K562 (cell line): ENCODE results near the gene GUCA1A. TPM values are rescaled to one million over a fixed set of nuclear protein-coding genes. Genes with fewer than 3 reads are reported as not detected.

Experiments used
- BRD9 ChIP-seq: fragments of 450-650 bp; IDR thresholded peaks from 2 replicates; pipeline ENCODE4 v1.6.1; 2018; ENCODE audit warnings: low read depth; ENCODE audit not compliant: partially characterized antibody
- CBX1 ChIP-seq: sonication (generic); IDR thresholded peaks from 2 replicates; pipeline ENCODE4 v1.6.1; 2016; ENCODE audit warnings: antibody characterized with exemption, low read depth, mild to moderate bottlenecking
- CBX2 ChIP-seq: fragments of 200-600 bp; sonication (generic); IDR thresholded peaks from one replicate; pipeline ENCODE4 v1.6.1; 2012; ENCODE audit warnings: mild to moderate bottlenecking, low read length, inconsistent platforms; ENCODE audit not compliant: insufficient read depth, poor library complexity, severe bottlenecking
- COPS2 ChIP-seq: fragments of 450-650 bp; conservative IDR thresholded peaks from 2 replicates; pipeline ENCODE4 v1.6.1; 2016; ENCODE audit warnings: mild to moderate bottlenecking, moderate library complexity
- ERF ChIP-seq: fragments of 450-650 bp; formaldehyde crosslinking; IDR thresholded peaks from 2 replicates; pipeline ENCODE4 v1.4.0; 2020; ENCODE audit warnings: mild to moderate bottlenecking, mixed read lengths
- EWSR1 ChIP-seq: fragments of 450-650 bp; IDR thresholded peaks from 2 replicates; pipeline ENCODE4 v1.6.1; 2018; ENCODE audit warnings: borderline replicate concordance, mild to moderate bottlenecking, low read depth, moderate library complexity; ENCODE audit not compliant: partially characterized antibody
- FOXM1 ChIP-seq, 2 experiments: fragments of 450-650 bp in 1 of 2; sonication (generic) in 1 of 2; formaldehyde crosslinking in 1 of 2; IDR thresholded peaks; 2 replicates each; pipeline versions ENCODE4 v1.6.1 to v1.9.0; 2017 to 2022; ENCODE audit warnings: low read depth in 2 of 2, mild to moderate bottlenecking in 2 of 2, missing genetic modification reagents in 1 of 2, moderate library complexity in 1 of 2
- FOXO4 ChIP-seq: fragments of 450-650 bp; formaldehyde crosslinking; IDR thresholded peaks from 2 replicates; pipeline ENCODE4 v1.4.0; 2020; ENCODE audit warnings: mild to moderate bottlenecking, moderate library complexity
- GATAD2B ChIP-seq: fragments of 450-650 bp; IDR thresholded peaks from 2 replicates; pipeline ENCODE4 v1.6.1; 2017; ENCODE audit warnings: mild to moderate bottlenecking, borderline replicate concordance
- GTF2F1 ChIP-seq: IDR thresholded peaks from 2 replicates; pipeline ENCODE4 v1.6.1; 2011; ENCODE audit warnings: low read depth, low read length, improper control_type of control experiment
- ID3 ChIP-seq, 2 experiments: fragments of 250-450 bp in 1 of 2; fragments of 450-650 bp in 1 of 2; sonication (Bioruptor Pico) in 1 of 2; IDR thresholded peaks; 2 replicates each; pipeline versions ENCODE4 v1.6.1 to v1.8.0; 2016 to 2021; ENCODE audit warnings: mild to moderate bottlenecking in 2 of 2, moderate library complexity in 2 of 2, missing compliant biosample characterization in 1 of 2, missing genetic modification characterization in 1 of 2
- KDM5B ChIP-seq: fragments of 200-600 bp; sonication (generic); IDR thresholded peaks from 2 replicates; pipeline ENCODE4 v1.6.1; 2012; ENCODE audit warnings: low read depth, mild to moderate bottlenecking, moderate library complexity, low read length, control low read depth, inconsistent platforms; ENCODE audit not compliant: insufficient replicate concordance
- NFE2 ChIP-seq: IDR thresholded peaks from 2 replicates; pipeline ENCODE4 v1.6.1; 2014; ENCODE audit warnings: antibody characterized with exemption, low read depth
- NFIX ChIP-seq: fragments of 250-450 bp; sonication (Bioruptor Pico); IDR thresholded peaks from 2 replicates; pipeline ENCODE4 v1.4.0; 2020; ENCODE audit warnings: low read depth, mild to moderate bottlenecking, moderate library complexity
- PHB2 ChIP-seq: fragments of 450-650 bp; IDR thresholded peaks from 2 replicates; pipeline ENCODE4 v1.6.1; 2017; ENCODE audit warnings: low read depth
- PHF21A ChIP-seq: fragments of 450-650 bp; IDR thresholded peaks from 2 replicates; pipeline ENCODE4 v1.6.1; 2017; ENCODE audit warnings: low read depth, borderline replicate concordance
- POLR2G ChIP-seq: fragments of 200-400 bp; formaldehyde crosslinking; IDR thresholded peaks from 2 replicates; pipeline ENCODE4 v1.6.1; 2017; ENCODE audit warnings: low read depth, mild to moderate bottlenecking, antibody characterized with exemption, low read length, moderate library complexity
- PRMT5 ChIP-seq: sonication (generic); formaldehyde crosslinking; IDR thresholded peaks from 2 replicates; pipeline ENCODE4 v1.5.0; 2020; ENCODE audit warnings: missing genetic modification reagents
- SAFB2 ChIP-seq: fragments of 200-400 bp; formaldehyde crosslinking; IDR thresholded peaks from 2 replicates; pipeline ENCODE4 v1.6.1; 2018; ENCODE audit warnings: borderline replicate concordance, low read length, low read depth, moderate library complexity; ENCODE audit not compliant: severe bottlenecking
- SMARCA5 ChIP-seq: fragments of 450-650 bp; IDR thresholded peaks from 2 replicates; pipeline ENCODE4 v1.6.1; 2016
- TARDBP ChIP-seq: fragments of 450-650 bp; IDR thresholded peaks from 2 replicates; pipeline ENCODE4 v1.6.1; 2016
- THAP7 ChIP-seq: fragments of 250-450 bp; sonication (Bioruptor Pico); IDR thresholded peaks from 2 replicates; pipeline ENCODE4 v1.5.0; 2021
- ZEB2 ChIP-seq: fragments of 450-650 bp; IDR thresholded peaks from 2 replicates; pipeline ENCODE4 v1.6.1; 2016
- ZFP1 ChIP-seq: fragments of 450-650 bp; formaldehyde crosslinking; IDR thresholded peaks from 2 replicates; pipeline ENCODE4 v1.4.0; 2020; ENCODE audit warnings: mild to moderate bottlenecking, mixed read lengths
- ZNF696 ChIP-seq: fragments of 250-450 bp; sonication (Bioruptor Pico); conservative IDR thresholded peaks from 2 replicates; pipeline ENCODE4 v1.4.0; 2020; ENCODE audit warnings: mild to moderate bottlenecking, moderate library complexity
- polyA plus RNA-seq, 8 experiments: library from polyadenylated mRNA; depleted of rRNA in 4 of 8; stranded (reverse) in 5 of 8; unstranded in 3 of 8; fragments of >200 nt; fragmentation: Nextera tagmentation in 2 of 8; fragmentation: Illumina TruSeq in 1 of 8; extraction: Ambion mirVana in 2 of 8; extraction: Trizol in 1 of 8; gene quantifications; 2 replicates each; pipeline versions ENCODE4 v1.2.1 to v1.2.3, GENCODE V29; 2011 to 2014; ENCODE audit warnings: inconsistent platforms in 1 of 8, missing spikeins in 1 of 8
- total RNA-seq, 7 experiments: library from RNA; depleted of rRNA in 6 of 7; stranded (reverse); fragments of >200 nt in 6 of 7; fragmentation: Illumina TruSeq in 2 of 7; extraction: Trizol in 2 of 7; gene quantifications; 2 replicates each; pipeline versions ENCODE4 v1.2.1 to v1.2.3, GENCODE V29; 2011 to 2021; ENCODE audit warnings: low replicate concordance in 1 of 7

Gene GUCA1A
- total and polyA plus RNA-seq, 9 of the 15 experiments (the other 6 are each of a cell fraction or from before 2014, with no cell fraction given): not detected

- no peak for TF ChIP-seq SAFB2
- TF ChIP-seq COPS2: no peak
- TF ChIP-seq SMARCA5: peak; percentile 93
- TF ChIP-seq KDM5B: no peak
- TF ChIP-seq POLR2G: no peak
- TF ChIP-seq ZFP1 (CRISPR knock-in tag): no peak
- TF ChIP-seq ID3 (CRISPR knock-in tag; IDR thresholded peaks at IDR 0.05): no peak
- TF ChIP-seq ID3 (tag; IDR thresholded peaks at IDR 0.05): peak; percentile 92
- no peak for TF ChIP-seq THAP7
- peak; percentile 99 for TF ChIP-seq ZEB2
- TF ChIP-seq GATAD2B: peak; percentile 71
- no peak for TF ChIP-seq EWSR1
- TF ChIP-seq CBX1: no peak
- TF ChIP-seq CBX2: no peak
- TF ChIP-seq TARDBP: peak; percentile 64; the same call in 1 of the 2 replicates
- TF ChIP-seq GTF2F1: 0 out of 2 replicates have a peak, but pooled peaks have one; percentile 24
- no peak for TF ChIP-seq PHF21A
- TF ChIP-seq ERF (CRISPR knock-in tag): no peak
- no peak for TF ChIP-seq PRMT5 (CRISPR knock-in tag)
- TF ChIP-seq NFIX (CRISPR knock-in tag): no peak
- TF ChIP-seq BRD9: peak; percentile 93
- peak; percentile 99 for TF ChIP-seq PHB2
- no peak for TF ChIP-seq FOXO4 (CRISPR knock-in tag)
- peak; percentile 45 for TF ChIP-seq NFE2
- TF ChIP-seq ZNF696 (CRISPR knock-in tag): no peak
- peak; percentile 97 for TF ChIP-seq FOXM1 (IDR thresholded peaks at IDR 0.05; ENCODE audit: low read depth)
- no peak for TF ChIP-seq FOXM1 (CRISPR knock-in tag; IDR thresholded peaks at IDR 0.05; ENCODE audit: low read depth)
Measured at GRCh38 chr6:42197555-42198362, 24.6 kb downstream of the GUCA1A start (continued).
